AG09319 (cell line): ENCODE measurements around the gene NEDD1.

Experiments
- DNase-seq: peaks from one replicate; pipeline ENCODE4 v3.0.0-alpha.2; 2010; ENCODE audit warnings: low read depth; ENCODE audit errors: extremely low read depth
- TF ChIP-seq, protein P1 (sequence below): IDR thresholded peaks from 2 replicates; pipeline ENCODE4 v1.5.1; 2011; ENCODE audit warnings: low read depth, mild to moderate bottlenecking, inconsistent platforms, low read length, moderate library complexity

NEDD1 gene

GRCh38 chr12:96897421-96897820, 9.6 kb upstream of the NEDD1 start:
- TF ChIP-seq, protein P1, sequence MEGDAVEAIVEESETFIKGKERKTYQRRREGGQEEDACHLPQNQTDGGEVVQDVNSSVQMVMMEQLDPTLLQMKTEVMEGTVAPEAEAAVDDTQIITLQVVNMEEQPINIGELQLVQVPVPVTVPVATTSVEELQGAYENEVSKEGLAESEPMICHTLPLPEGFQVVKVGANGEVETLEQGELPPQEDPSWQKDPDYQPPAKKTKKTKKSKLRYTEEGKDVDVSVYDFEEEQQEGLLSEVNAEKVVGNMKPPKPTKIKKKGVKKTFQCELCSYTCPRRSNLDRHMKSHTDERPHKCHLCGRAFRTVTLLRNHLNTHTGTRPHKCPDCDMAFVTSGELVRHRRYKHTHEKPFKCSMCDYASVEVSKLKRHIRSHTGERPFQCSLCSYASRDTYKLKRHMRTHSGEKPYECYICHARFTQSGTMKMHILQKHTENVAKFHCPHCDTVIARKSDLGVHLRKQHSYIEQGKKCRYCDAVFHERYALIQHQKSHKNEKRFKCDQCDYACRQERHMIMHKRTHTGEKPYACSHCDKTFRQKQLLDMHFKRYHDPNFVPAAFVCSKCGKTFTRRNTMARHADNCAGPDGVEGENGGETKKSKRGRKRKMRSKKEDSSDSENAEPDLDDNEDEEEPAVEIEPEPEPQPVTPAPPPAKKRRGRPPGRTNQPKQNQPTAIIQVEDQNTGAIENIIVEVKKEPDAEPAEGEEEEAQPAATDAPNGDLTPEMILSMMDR = no peak
- no peak for DNase-seq

DNA sequence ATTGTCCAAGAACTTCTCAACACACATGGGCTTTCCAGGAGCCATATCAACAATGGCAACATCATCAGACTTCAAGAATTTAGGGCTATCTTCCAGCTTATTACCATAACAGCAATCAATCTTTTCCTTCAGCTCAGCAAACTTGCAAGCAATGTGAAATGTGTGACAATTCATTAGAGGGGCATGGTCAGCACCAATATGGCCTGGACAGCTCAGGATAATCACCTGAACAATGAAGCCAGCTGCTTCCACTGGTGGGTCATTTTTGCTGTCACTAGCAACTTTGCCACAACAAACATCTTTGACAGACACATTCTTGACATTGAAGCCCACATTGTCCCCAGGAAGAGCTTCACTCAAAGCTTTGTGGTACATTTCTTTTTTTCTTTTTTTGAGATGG, 5.9 kb upstream of the NEDD1 start:
- no peak for DNase-seq
- TF ChIP-seq, protein P1 = no peak

DNA sequence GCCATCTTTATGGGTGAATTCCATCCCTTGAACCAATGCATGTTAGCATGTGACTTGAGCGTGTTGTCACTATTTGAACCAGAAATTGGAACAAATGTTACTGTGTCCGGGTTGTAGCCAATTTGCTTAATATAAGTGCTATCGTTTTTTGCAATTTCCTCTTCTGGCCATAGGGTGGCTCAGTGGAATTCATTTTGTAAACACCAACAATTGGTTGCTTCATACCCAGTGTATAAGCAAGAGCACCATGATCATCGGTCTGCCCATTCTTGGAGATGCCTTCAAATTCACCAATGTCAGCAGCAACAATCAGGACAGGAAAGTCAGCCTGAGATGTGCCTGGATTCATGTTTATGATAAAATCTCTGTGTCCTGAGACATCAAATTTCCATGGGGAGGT, 5.0 kb upstream of the NEDD1 start:
- DNase-seq = no peak
- TF ChIP-seq, protein P1 = no peak

DNA sequence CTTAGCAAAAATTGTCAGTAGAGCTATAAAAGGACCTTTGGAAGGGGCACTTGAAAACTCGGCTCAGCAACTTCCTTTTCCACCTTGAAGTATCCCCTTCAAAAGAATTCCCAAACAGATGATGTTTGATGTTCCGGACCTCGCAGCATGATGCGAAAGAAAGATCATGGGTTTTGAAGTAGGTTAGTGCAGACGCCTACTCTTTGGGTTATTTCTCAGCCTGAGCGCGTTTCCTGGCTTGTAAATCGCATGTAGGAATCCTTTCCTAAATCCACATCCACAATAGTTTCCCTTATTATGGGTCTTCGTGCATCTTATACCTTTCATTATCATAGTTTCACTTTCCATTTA, 584 bp upstream of the NEDD1 start:
- DNase-seq = no peak
- TF ChIP-seq, protein P1 = no peak

DNA sequence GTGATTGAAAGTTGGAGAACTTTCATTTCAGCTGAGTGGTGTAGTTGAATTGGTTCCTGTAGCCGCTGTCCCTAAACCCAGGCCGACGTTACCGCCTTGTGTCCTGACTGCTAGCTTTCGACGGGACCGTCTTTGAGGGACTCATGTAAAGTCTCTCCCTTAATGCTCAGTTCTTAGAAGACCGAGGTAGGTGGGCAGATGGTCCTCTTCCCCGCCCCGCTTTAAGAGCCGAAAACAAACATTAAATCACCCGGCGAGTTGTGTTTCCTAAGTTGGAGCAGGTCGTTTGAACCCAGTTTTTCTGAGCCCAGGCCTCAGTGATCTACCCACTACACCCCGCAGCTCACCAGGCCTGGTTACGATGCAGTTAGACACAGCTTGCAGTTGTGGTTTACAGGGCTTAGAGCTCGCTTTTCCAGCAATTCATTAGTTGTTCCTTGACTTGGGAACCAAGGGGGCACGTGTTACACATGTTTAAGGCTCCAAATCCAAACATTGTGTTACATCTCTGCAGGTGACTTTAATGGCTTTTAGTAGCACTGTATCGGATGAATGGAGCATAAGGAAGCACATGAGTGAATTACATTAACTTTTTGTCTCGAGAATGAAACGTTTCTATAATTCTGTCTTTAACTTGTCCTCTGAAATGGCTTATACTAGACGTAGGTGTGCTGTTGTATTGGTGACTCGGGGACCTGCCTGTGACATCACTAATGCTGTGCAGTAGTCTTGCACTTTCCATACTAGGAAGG, 790 bp downstream of the NEDD1 start:
- no peak for DNase-seq
- TF ChIP-seq, protein P1 = no peak

GRCh38 chr12:96908423-96908675, 1.3 kb downstream of the NEDD1 start:
- TF ChIP-seq, protein P1 = no peak
- DNase-seq = no peak

DNA sequence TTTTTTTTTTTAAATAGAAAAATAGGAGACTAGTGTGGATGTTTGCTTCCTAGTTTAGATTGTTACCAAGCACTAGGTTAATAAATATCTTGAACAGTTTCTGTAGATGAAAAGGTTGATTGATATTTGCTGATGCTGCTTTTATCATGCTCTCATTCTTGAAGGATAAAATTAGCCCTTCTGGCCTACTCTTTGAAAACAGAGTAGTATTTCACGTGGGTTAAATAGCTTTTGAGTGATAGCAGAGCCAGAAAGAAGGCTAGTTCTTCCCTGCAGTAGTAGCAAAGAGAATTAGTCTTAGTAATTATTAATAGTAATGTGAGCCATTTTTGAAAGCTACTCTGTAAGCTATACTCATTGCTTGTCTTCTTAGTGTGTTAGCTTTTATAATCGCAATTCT, 5.2 kb downstream of the NEDD1 start:
- DNase-seq = no peak

More for the DNA sequence above, 5.2 kb downstream of the NEDD1 start:
- TF ChIP-seq, protein P1 = no peak
